Stimulated activated naive CD8-positive, alpha-beta T cell treated with anti-CD3 and anti-CD28 coated beads, Interleukin-15, amount 100 ng/mL, for 72 hours (primary cell): Measurements from ENCODE around the gene DHRSX.
"Not testable (repeated sequence)": the region's sequence is repeated elsewhere in the genome, so short reads cannot be mapped to it uniquely, and the experiment has no call there.

Experiments used
- ATAC-seq: fragments of 150-1000 bp; cut with Tn5 transposase; 2 replicates; pipeline ENCODE4 v1.10.0; 2021; ENCODE audit warnings: mild to moderate bottlenecking, moderate library complexity
- DNase-seq, 2 donors: peaks; one replicate each; pipeline ENCODE4 v3.0.0; 2021 to 2022
- H3K27ac Mint-ChIP-seq, 2 donors: one replicate each; pipeline ENCODE4 v1.8.0; 2022; ENCODE audit warnings: mild to moderate bottlenecking in 2 of 2, mixed read lengths in 2 of 2, moderate library complexity in 2 of 2
- H3K27me3 Mint-ChIP-seq: one replicate; pipeline ENCODE4 v1.8.0; 2022; ENCODE audit warnings: mixed read lengths
- H3K4me1 Mint-ChIP-seq: one replicate; pipeline ENCODE4 v1.8.0; 2022; ENCODE audit warnings: mild to moderate bottlenecking, mixed read lengths
- H3K4me3 Mint-ChIP-seq, 2 donors: one replicate each; pipeline ENCODE4 v1.8.0; 2022; ENCODE audit warnings: mild to moderate bottlenecking in 2 of 2, mixed read lengths in 2 of 2, moderate library complexity in 1 of 2
- H3K9me3 Mint-ChIP-seq, 2 donors: one replicate each; pipeline ENCODE4 v1.8.0; 2022; ENCODE audit warnings: mixed read lengths in 2 of 2

Gene DHRSX

DNA sequence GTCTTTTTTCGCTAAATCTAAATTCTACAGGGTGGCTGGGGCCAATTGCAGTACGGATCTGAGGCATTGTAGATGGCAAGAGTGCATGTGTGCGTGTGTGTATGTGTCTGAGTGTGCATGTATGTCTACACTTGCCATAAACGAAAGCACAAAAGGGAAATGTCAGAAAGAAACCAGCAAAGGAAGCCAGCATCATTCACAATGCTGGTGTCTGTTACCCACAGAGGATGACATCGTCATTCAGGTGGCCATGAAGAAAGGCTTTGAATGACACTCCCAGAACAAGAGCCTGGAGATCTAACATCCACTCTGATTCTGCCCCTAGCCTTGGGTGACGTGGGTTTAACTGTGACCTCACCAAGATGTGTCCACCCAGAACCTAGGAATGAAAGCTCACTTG, 124.6 kb downstream of the DHRSX start:
- Mint-ChIP-seq H3K4me1 (no peaks in the 10 kb centered on the region), H3K4me3 (no peak overlapping the region), H3K9me3 (peaks cover 0 to 5% of the 10 kb centered on the region in 2 donors), H3K27ac (peak overlapping the region in 1 of 2 donors; percentile 16), H3K27me3 (no peaks in the 10 kb centered on the region)
- no peak for ATAC-seq
- no peak for DNase-seq

DNA sequence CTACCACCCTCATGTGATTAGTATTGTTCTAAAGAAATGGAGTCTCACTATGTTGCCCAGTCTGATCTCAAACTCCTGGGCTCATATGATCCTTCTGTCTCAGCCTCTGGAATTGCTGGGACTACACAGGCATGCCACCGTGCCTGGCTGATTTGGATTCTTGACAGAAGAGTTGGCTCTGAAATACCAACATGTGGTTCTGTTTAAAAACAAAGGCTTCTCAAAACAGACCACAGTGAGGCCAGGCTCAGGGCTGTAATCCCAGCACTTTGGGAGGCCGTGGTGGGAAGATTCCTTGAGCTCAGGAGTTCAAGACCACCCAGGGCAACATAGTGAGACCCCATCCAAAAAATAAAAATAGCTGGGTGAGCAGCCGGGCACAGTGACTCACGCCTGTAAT, 126.7 kb downstream of the DHRSX start:
- no peak for DNase-seq

GRCh38 chrX:2373615-2374014, 127.2 kb downstream of the DHRSX start:
- Mint-ChIP-seq H3K27ac (peak overlapping the region in 1 of 2 donors; percentile 10), H3K27me3 (no peaks in the 10 kb centered on the region)
- ATAC-seq, result no peak

More for the DNA sequence above, 126.7 kb downstream of the DHRSX start:
- H3K27ac Mint-ChIP-seq, result peak overlapping the region in 1 of 2 donors; percentile 12
- H3K27me3 Mint-ChIP-seq, result no peaks in the 10 kb centered on the region
- H3K4me1 Mint-ChIP-seq, result no peaks in the 10 kb centered on the region
- no peak for ATAC-seq
- H3K9me3 Mint-ChIP-seq, result peaks cover 0 to 8% of the 10 kb centered on the region in 2 donors
- no peak overlapping the region for H3K4me3 Mint-ChIP-seq

GRCh38 chrX:2371026-2371711, 129.6 kb downstream of the DHRSX start:
- ATAC-seq, result no peak
- no peaks in the 10 kb centered on the region for H3K27me3 Mint-ChIP-seq
- peaks cover 0 to 8% of the 10 kb centered on the region in 2 donors for H3K9me3 Mint-ChIP-seq
- no peak for DNase-seq
- H3K4me1 Mint-ChIP-seq, result no peaks in the 10 kb centered on the region
- peak overlapping the region in 1 of 2 donors; percentile 85 for H3K27ac Mint-ChIP-seq
- H3K4me3 Mint-ChIP-seq, result no peak overlapping the region

More at GRCh38 chrX:2373615-2374014, 127.2 kb downstream of the DHRSX start:
- no peaks in the 10 kb centered on the region for H3K4me1 Mint-ChIP-seq
- peaks cover 0 to 8% of the 10 kb centered on the region in 2 donors for H3K9me3 Mint-ChIP-seq
- H3K4me3 Mint-ChIP-seq, result no peak overlapping the region
- no peak for DNase-seq

DNA sequence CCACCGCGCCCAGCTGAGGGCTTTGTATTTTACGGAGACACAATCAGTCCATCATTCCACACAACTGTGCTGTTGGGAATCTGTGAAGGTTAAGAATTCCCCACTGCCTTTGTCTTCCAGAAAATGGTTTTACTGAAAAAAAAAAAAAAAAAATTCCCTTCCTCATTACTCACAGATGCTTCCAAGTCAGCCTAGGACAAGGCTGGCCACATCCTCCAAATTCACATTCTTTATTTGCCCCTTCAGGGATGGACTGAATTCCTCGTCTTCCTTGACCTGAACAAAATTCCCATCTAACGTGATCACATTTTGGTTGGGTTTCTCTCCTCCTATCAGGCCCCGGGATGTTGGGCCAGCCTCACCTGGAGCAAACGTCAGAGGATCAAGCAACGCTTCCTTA, 130.3 kb downstream of the DHRSX start:
- no peak for ATAC-seq
- no peak for DNase-seq
- Mint-ChIP-seq H3K4me1 (no peaks in the 10 kb centered on the region), H3K4me3 (no peak overlapping the region), H3K9me3 (peaks cover 0 to 8% of the 10 kb centered on the region in 2 donors), H3K27ac (no peak overlapping the region), H3K27me3 (no peaks in the 10 kb centered on the region)

GRCh38 chrX:2369206-2369605, 131.6 kb downstream of the DHRSX start:
- DNase-seq (no peak), ATAC-seq (no peak)
- H3K4me3 Mint-ChIP-seq, result no peak overlapping the region
- H3K27me3 Mint-ChIP-seq, result no peaks in the 10 kb centered on the region
- H3K27ac Mint-ChIP-seq, result no peak overlapping the region
- peaks cover 9 to 19% of the 10 kb centered on the region in 2 donors for H3K9me3 Mint-ChIP-seq
- H3K4me1 Mint-ChIP-seq, result no peaks in the 10 kb centered on the region

- H3K4me3 Mint-ChIP-seq, result no peak overlapping the region
Measured at GRCh38 chrX:2360731-2361130, 140.0 kb downstream of the DHRSX start.

GRCh38 chrX:2359522-2359921, 141.3 kb downstream of the DHRSX start:
- DNase-seq, ATAC-seq, H3K27ac Mint-ChIP-seq, H3K4me1 Mint-ChIP-seq, H3K27me3 Mint-ChIP-seq, H3K4me3 Mint-ChIP-seq: not testable (repeated sequence)
- peaks cover 21 to 23% of the 10 kb centered on the region in 2 donors for H3K9me3 Mint-ChIP-seq

More at GRCh38 chrX:2360731-2361130, 140.0 kb downstream of the DHRSX start:
- H3K9me3 Mint-ChIP-seq, result peaks cover 22 to 29% of the 10 kb centered on the region in 2 donors
- H3K4me1 Mint-ChIP-seq, result no peaks in the 10 kb centered on the region
- ATAC-seq, result no peak
- no peak overlapping the region for H3K27ac Mint-ChIP-seq
- H3K27me3 Mint-ChIP-seq, result no peaks in the 10 kb centered on the region
- DNase-seq, result no peak

DNA sequence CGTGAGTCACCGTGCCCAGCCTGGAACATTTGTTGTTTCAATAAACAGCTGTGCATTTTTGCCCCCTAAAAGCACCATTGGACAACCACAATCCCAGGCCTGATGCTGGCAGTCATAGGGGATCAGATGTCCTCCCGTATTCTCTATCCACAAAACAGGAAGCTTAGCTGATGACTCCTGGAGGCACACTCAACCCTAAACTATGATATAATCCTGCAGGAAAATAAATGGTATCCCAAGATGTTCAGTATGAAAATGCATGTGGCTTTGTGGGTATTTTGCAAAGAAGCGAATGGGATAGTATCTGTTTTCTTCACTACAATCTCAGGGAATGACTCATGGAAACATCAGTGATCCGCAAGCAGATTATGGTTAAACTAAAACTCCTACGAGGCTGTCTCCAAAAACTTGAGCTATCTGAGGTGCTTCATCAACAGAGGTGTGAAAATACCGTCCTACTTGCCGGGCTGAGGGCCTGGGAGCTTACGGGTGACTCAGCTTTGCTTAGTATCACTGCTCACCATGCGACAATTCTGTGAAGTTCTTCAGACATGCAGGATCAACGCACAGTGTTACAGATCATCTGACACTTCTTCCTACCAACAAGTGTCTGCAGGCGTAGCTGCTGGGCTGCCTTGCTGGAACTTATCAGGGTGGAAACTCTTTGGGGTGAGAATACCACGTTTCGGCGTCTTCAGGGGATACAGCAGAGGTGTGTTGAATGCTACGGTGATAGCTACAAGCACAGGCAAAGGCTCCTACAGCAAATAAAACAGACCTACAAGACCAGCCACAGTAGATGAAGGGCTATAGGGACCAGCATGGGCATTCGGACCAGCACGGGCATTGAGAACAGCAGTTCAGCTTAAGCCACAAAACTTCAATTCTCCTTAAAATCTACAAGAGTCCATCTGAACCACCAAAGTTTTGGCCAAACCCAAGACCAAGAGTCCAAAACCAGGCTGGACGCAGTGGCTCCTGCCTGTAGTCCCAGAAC, 148.5 kb downstream of the DHRSX start:
- no peak for DNase-seq
- H3K27me3 Mint-ChIP-seq, result no peaks in the 10 kb centered on the region
- no peak overlapping the region for H3K27ac Mint-ChIP-seq
- H3K4me1 Mint-ChIP-seq, result no peaks in the 10 kb centered on the region
- peaks cover 7 to 11% of the 10 kb centered on the region in 2 donors for H3K9me3 Mint-ChIP-seq
- no peak for ATAC-seq
- no peak overlapping the region for H3K4me3 Mint-ChIP-seq

GRCh38 chrX:2351321-2351720, 149.5 kb downstream of the DHRSX start:
- Mint-ChIP-seq H3K9me3 (peaks cover 11 to 16% of the 10 kb centered on the region in 2 donors), H3K4me3 (no peak overlapping the region), H3K4me1 (no peaks in the 10 kb centered on the region), H3K27ac (no peak overlapping the region), H3K27me3 (no peaks in the 10 kb centered on the region)
- no peak for DNase-seq
- ATAC-seq, result no peak

GRCh38 chrX:2350703-2351102, 150.1 kb downstream of the DHRSX start:
- not testable (repeated sequence) for DNase-seq, H3K27me3 Mint-ChIP-seq, ATAC-seq, H3K4me1 Mint-ChIP-seq, H3K27ac Mint-ChIP-seq, H3K4me3 Mint-ChIP-seq
- H3K9me3 Mint-ChIP-seq, result peaks cover 11 to 20% of the 10 kb centered on the region in 2 donors

DNA sequence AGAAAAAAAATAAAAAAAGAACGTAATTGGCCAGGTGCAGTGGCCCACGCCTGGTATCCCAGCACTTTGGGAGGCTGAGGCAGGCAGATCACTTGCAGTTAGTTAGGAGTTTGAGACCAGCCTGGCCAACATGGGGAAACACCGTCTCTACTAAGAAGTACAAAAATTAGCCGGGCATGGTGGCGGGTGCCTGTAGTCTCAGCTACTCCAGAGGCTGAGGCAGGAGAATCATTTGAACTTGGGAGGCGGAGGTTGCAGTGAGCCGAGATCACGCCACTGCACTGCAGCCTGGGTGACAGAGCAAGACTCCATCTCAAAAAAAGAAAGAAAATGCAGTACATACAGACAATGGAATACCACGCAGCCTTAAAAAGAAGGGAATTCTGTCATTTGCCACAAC, 150.7 kb downstream of the DHRSX start:
- H3K27me3 Mint-ChIP-seq, result not testable (repeated sequence)

GRCh38 chrX:2348211-2348610, 152.6 kb downstream of the DHRSX start:
- no peak for DNase-seq
- no peak for ATAC-seq
- H3K9me3 Mint-ChIP-seq, result peaks cover 5 to 30% of the 10 kb centered on the region in 2 donors
- no peak overlapping the region for H3K4me3 Mint-ChIP-seq
- no peaks in the 10 kb centered on the region for H3K4me1 Mint-ChIP-seq
- peak overlapping the region in 1 of 2 donors; percentile 85 for H3K27ac Mint-ChIP-seq
- H3K27me3 Mint-ChIP-seq, result no peaks in the 10 kb centered on the region

More for the DNA sequence above, 150.7 kb downstream of the DHRSX start:
- not testable (repeated sequence) for ATAC-seq, H3K27ac Mint-ChIP-seq, DNase-seq, H3K4me1 Mint-ChIP-seq, H3K4me3 Mint-ChIP-seq
- H3K9me3 Mint-ChIP-seq, result peaks cover 10 to 20% of the 10 kb centered on the region in 2 donors

DNA sequence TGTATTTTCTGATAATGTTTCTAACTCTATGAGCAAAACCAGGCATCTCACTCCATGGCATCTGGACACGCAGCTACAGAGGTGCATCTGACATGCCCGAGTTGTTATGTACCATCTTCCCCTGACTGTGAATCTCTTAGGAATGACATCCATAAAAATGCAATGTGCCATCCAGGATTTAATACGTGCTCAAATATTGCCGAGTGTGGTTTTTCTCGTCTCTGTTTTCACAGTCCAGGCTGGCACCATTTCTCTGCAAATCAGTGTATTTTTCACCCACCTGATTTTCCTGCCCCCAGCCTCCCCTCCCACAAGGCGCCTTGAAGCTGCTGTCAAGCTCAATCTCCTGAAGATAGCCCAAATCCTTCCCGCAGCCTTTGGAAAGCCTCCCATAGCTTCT, 154.6 kb downstream of the DHRSX start:
- Mint-ChIP-seq H3K4me1 (no peaks in the 10 kb centered on the region), H3K9me3 (peaks cover 15 to 41% of the 10 kb centered on the region in 2 donors), H3K27ac (no peak overlapping the region), H3K4me3 (no peak overlapping the region), H3K27me3 (no peaks in the 10 kb centered on the region)
- DNase-seq (no peak), ATAC-seq (no peak)

DNA sequence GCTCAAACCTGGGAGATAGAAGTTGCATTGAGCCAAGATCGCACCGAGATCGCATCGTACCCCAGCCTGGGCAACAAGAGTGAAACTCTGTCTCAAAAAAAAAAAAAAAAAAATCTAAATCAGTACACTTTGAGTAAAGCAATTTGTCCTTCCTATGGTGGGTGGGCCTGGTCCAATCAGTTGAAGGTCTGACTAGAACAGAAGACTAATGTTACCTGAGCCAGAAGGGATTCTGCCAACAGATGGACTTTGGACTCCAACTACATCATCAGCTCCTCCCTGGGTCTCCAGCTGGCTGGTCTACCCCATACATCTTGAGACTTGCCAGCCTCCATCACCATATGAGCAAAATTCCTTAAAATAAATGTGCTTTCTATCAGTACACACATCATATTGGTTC, 155.2 kb downstream of the DHRSX start:
- Mint-ChIP-seq H3K4me3 (no peak overlapping the region), H3K27ac (no peak overlapping the region), H3K4me1 (no peaks in the 10 kb centered on the region), H3K27me3 (no peaks in the 10 kb centered on the region), H3K9me3 (peaks cover 17 to 45% of the 10 kb centered on the region in 2 donors)
- DNase-seq (no peak), ATAC-seq (no peak)

DNA sequence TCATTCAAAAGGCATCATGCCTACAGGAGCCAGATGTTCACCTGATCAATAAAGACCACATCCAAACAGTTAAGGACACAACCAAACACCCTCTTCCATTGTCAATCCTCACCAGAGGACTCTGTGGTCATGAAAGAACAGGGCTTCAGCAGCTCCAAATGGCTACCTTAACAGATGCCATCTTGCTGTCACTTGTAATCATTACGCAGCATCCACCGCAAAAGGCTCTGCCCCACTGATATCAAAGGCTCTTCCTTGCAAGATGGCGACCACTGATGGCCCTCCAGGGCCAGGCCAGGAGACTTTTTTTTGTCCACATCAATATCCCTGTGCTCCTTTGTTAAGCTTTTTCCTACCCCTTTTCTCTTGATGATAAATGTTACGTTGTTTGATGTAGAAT, 157.4 kb downstream of the DHRSX start:
- H3K4me1 Mint-ChIP-seq, result no peaks in the 10 kb centered on the region
- H3K27me3 Mint-ChIP-seq, result no peaks in the 10 kb centered on the region
- peaks cover 22 to 60% of the 10 kb centered on the region in 2 donors for H3K9me3 Mint-ChIP-seq
- H3K4me3 Mint-ChIP-seq, result no peak overlapping the region
- no peak overlapping the region for H3K27ac Mint-ChIP-seq
- DNase-seq, result no peak
- ATAC-seq, result no peak
